GM23338 (cell line): ENCODE results near the gene VRK1.

Source experiments
- CREB1 ChIP-seq: fragments of 250-450 bp; sonication (Bioruptor Pico); IDR thresholded peaks from 2 replicates; pipeline ENCODE4 v1.5.0; 2020; ENCODE audit warnings: low read depth, mild to moderate bottlenecking, moderate library complexity
- CTCF ChIP-seq, 2 experiments: fragments of 200-600 bp in 1 of 2; sonication (generic) in 1 of 2; conservative IDR thresholded peaks; 2 replicates each; pipeline versions ENCODE4 v1.5.1 to v1.6.1; 2016 to 2017; ENCODE audit warnings: antibody characterized with exemption in 2 of 2, low read depth in 2 of 2, mild to moderate bottlenecking in 2 of 2, moderate library complexity in 1 of 2
- ETS1 ChIP-seq: IDR thresholded peaks from 2 replicates; pipeline ENCODE4 v1.6.1; 2016; ENCODE audit warnings: antibody characterized with exemption
- EZH2 ChIP-seq: fragments of 200-600 bp; sonication (generic); IDR thresholded peaks from one replicate; pipeline ENCODE4 v1.8.0; 2017; ENCODE audit warnings: antibody characterized with exemption, mild to moderate bottlenecking, low read depth; ENCODE audit not compliant: unreplicated experiment
- EZH2phosphoT487 ChIP-seq: fragments of 200-600 bp; sonication (generic); IDR thresholded peaks from one replicate; pipeline ENCODE4 v1.8.1; 2018; ENCODE audit warnings: antibody characterized with exemption; ENCODE audit not compliant: unreplicated experiment
- JUNB ChIP-seq: IDR thresholded peaks from one replicate; pipeline ENCODE4 v1.6.1; 2016; ENCODE audit warnings: antibody characterized with exemption; ENCODE audit not compliant: unreplicated experiment
- NANOG ChIP-seq: IDR thresholded peaks from 2 replicates; pipeline ENCODE4 v1.6.1; 2016; ENCODE audit warnings: antibody characterized with exemption, borderline replicate concordance
- POLR2AphosphoS5 ChIP-seq: IDR thresholded peaks from 2 replicates; pipeline ENCODE4 v1.6.1; 2016; ENCODE audit warnings: antibody characterized with exemption, low read depth
- STAT1 ChIP-seq: IDR thresholded peaks from one replicate; pipeline ENCODE4 v1.6.1; 2016; ENCODE audit warnings: antibody characterized with exemption; ENCODE audit not compliant: unreplicated experiment
- ZNF114 ChIP-seq: fragments of 250-450 bp; sonication (Bioruptor Pico); IDR thresholded peaks from 2 replicates; pipeline ENCODE4 v1.5.0; 2020; ENCODE audit warnings: mild to moderate bottlenecking, moderate library complexity
- ZNF331 ChIP-seq: fragments of 250-450 bp; sonication (Bioruptor Pico); IDR thresholded peaks from 2 replicates; pipeline ENCODE4 v1.5.0; 2020; ENCODE audit warnings: low read depth, mild to moderate bottlenecking, moderate library complexity
- ZNF462 ChIP-seq: fragments of 250-450 bp; sonication (Bioruptor Pico); IDR thresholded peaks from 2 replicates; pipeline ENCODE4 v1.5.0; 2020; ENCODE audit warnings: mild to moderate bottlenecking, moderate library complexity
- TF ChIP-seq, protein P1 (sequence below): IDR thresholded peaks from one replicate; pipeline ENCODE4 v1.6.1; 2018; ENCODE audit warnings: antibody characterized with exemption; ENCODE audit not compliant: unreplicated experiment

DNA sequence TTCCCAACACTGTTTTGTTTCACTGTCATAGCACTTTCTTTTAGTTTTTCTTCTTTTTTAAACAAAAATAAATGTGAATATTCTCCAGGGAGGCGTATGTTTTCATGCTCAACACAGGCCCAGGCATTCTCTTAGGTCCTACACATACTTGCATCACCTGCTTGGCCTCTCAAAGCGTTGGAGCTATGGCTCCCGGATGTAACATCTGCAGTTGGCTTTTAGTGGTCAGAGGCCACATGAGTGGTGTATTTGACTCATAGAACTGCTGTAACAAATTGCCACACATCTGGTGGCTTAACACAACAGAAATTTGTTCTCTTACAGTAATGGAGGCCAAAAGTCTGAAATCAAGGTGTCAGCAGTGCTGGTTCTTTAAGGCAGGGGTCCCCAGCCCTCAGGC, 44.6 kb upstream of the VRK1 start:
- TF ChIP-seq CTCF (conservative IDR thresholded peaks at IDR 0.05; ENCODE audit: low read depth in 2 of 2), result no peak
- TF ChIP-seq, protein P1, sequence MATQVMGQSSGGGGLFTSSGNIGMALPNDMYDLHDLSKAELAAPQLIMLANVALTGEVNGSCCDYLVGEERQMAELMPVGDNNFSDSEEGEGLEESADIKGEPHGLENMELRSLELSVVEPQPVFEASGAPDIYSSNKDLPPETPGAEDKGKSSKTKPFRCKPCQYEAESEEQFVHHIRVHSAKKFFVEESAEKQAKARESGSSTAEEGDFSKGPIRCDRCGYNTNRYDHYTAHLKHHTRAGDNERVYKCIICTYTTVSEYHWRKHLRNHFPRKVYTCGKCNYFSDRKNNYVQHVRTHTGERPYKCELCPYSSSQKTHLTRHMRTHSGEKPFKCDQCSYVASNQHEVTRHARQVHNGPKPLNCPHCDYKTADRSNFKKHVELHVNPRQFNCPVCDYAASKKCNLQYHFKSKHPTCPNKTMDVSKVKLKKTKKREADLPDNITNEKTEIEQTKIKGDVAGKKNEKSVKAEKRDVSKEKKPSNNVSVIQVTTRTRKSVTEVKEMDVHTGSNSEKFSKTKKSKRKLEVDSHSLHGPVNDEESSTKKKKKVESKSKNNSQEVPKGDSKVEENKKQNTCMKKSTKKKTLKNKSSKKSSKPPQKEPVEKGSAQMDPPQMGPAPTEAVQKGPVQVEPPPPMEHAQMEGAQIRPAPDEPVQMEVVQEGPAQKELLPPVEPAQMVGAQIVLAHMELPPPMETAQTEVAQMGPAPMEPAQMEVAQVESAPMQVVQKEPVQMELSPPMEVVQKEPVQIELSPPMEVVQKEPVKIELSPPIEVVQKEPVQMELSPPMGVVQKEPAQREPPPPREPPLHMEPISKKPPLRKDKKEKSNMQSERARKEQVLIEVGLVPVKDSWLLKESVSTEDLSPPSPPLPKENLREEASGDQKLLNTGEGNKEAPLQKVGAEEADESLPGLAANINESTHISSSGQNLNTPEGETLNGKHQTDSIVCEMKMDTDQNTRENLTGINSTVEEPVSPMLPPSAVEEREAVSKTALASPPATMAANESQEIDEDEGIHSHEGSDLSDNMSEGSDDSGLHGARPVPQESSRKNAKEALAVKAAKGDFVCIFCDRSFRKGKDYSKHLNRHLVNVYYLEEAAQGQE, result no peak
- no peak for TF ChIP-seq CREB1 (CRISPR knock-in tag)
- no peak for TF ChIP-seq ZNF462 (CRISPR knock-in tag)
- TF ChIP-seq EZH2, result no peak
- TF ChIP-seq JUNB, result no peak
- no peak for TF ChIP-seq POLR2AphosphoS5
- TF ChIP-seq EZH2phosphoT487, result no peak
- TF ChIP-seq ETS1, result no peak
- TF ChIP-seq ZNF331 (CRISPR knock-in tag), result no peak
- TF ChIP-seq STAT1, result no peak
- no peak for TF ChIP-seq NANOG
- no peak for TF ChIP-seq ZNF114 (CRISPR knock-in tag)
